RWPE2 (cell line): ENCODE measurements around the gene OSBPL10.

ENCODE experiments used
- ATAC-seq: fragments of 200-7000 bp; cut with Tn5 transposase; 3 replicates; pipeline ENCODE4 v1.9.1; 2021; ENCODE audit warnings: low read depth
- DNase-seq: peaks from one replicate; pipeline ENCODE4 v3.0.0-alpha.2; 2020; ENCODE audit warnings: low spot score
- H3K27ac ChIP-seq: fragments of 450-650 bp; 2 replicates; pipeline ENCODE4 v1.5.1; 2017; ENCODE audit warnings: mild to moderate bottlenecking; ENCODE audit not compliant: poor library complexity, severe bottlenecking
- H3K27me3 ChIP-seq: fragments of 250-450 bp; sonication (Bioruptor Pico); 2 replicates; pipeline ENCODE4 v1.5.1; 2021; ENCODE audit warnings: mild to moderate bottlenecking, moderate library complexity; ENCODE audit not compliant: insufficient read depth, poor library complexity, severe bottlenecking
- H3K36me3 ChIP-seq: fragments of 250-450 bp; sonication (Bioruptor Pico); 2 replicates; pipeline ENCODE4 v1.5.1; 2020; ENCODE audit warnings: low read depth, mild to moderate bottlenecking, moderate library complexity
- H3K4me1 ChIP-seq: fragments of 250-450 bp; sonication (Bioruptor Pico); 2 replicates; pipeline ENCODE4 v1.5.1; 2021; ENCODE audit warnings: mild to moderate bottlenecking, moderate library complexity; ENCODE audit not compliant: insufficient read depth, poor library complexity, severe bottlenecking
- H3K4me3 ChIP-seq: fragments of 250-450 bp; sonication (Bioruptor Pico); 2 replicates; pipeline ENCODE4 v1.5.1; 2021; ENCODE audit warnings: mild to moderate bottlenecking, moderate library complexity; ENCODE audit not compliant: severe bottlenecking
- H3K9me3 ChIP-seq: fragments of 250-450 bp; sonication (Bioruptor Pico); 2 replicates; pipeline ENCODE4 v1.5.1; 2021; ENCODE audit warnings: mild to moderate bottlenecking, moderate library complexity; ENCODE audit not compliant: severe bottlenecking
- TF ChIP-seq, protein P1 (sequence below): fragments of 450-650 bp; IDR thresholded peaks from one replicate; pipeline ENCODE4 v1.5.1; 2017; ENCODE audit warnings: mild to moderate bottlenecking, moderate library complexity; ENCODE audit not compliant: poor library complexity, severe bottlenecking

OSBPL10 gene

GRCh38 chr3:31793821-31794220 lies 187.2 kb downstream of the OSBPL10 start:
- DNase-seq (no peak), ATAC-seq (no peak)
- Histone ChIP-seq H3K4me1 (no peaks in the 10 kb centered on the region), H3K27me3 (no peaks in the 10 kb centered on the region), H3K9me3 (no peaks in the 10 kb centered on the region), H3K36me3 (peaks cover 16% of the 10 kb centered on the region), H3K4me3 (no peak overlapping the region), H3K27ac (no peak overlapping the region)
- TF ChIP-seq, protein P1, sequence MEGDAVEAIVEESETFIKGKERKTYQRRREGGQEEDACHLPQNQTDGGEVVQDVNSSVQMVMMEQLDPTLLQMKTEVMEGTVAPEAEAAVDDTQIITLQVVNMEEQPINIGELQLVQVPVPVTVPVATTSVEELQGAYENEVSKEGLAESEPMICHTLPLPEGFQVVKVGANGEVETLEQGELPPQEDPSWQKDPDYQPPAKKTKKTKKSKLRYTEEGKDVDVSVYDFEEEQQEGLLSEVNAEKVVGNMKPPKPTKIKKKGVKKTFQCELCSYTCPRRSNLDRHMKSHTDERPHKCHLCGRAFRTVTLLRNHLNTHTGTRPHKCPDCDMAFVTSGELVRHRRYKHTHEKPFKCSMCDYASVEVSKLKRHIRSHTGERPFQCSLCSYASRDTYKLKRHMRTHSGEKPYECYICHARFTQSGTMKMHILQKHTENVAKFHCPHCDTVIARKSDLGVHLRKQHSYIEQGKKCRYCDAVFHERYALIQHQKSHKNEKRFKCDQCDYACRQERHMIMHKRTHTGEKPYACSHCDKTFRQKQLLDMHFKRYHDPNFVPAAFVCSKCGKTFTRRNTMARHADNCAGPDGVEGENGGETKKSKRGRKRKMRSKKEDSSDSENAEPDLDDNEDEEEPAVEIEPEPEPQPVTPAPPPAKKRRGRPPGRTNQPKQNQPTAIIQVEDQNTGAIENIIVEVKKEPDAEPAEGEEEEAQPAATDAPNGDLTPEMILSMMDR: no peak

GRCh38 chr3:31791090-31791430 lies 190.0 kb downstream of the OSBPL10 start:
- no peaks in the 10 kb centered on the region for H3K4me1 ChIP-seq
- H3K27me3 ChIP-seq: no peaks in the 10 kb centered on the region
- no peak overlapping the region for H3K27ac ChIP-seq
- DNase-seq: no peak
- H3K4me3 ChIP-seq: no peak overlapping the region
- TF ChIP-seq, protein P1: no peak
- 0 out of 2 replicates have a peak, but pooled peaks cover 5% of the 10 kb centered on the region for H3K36me3 ChIP-seq
- no peaks in the 10 kb centered on the region for H3K9me3 ChIP-seq
- no peak for ATAC-seq

GRCh38 chr3:31790193-31791089 lies 190.6 kb downstream of the OSBPL10 start:
- Histone ChIP-seq H3K27me3 (no peaks in the 10 kb centered on the region), H3K36me3 (0 out of 2 replicates have a peak, but pooled peaks cover 5% of the 10 kb centered on the region), H3K27ac (no peak overlapping the region), H3K9me3 (no peaks in the 10 kb centered on the region), H3K4me3 (no peak overlapping the region), H3K4me1 (no peaks in the 10 kb centered on the region)
- DNase-seq (no peak), ATAC-seq (no peak)
- TF ChIP-seq, protein P1: no peak

DNA sequence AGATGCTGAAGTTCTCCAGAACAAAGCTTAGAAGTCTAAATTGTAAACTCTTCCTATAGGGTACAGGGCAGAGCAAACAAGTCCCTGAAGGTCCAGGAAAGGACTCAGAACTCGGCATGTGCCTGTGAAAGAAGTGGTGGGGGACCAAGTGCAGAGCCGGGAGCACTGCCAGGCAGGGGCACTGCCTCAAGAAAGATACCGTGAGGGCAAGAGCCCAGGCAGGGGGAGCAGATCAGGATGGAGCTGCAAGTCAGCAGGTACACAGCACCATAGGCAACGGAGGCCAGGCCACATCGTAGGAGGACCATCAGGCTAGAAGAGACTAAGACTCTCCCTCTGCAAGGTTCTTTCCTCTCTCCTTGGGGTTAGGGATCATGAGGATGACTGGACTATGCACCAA lies 191.6 kb downstream of the OSBPL10 start:
- Histone ChIP-seq H3K27ac (no peak overlapping the region), H3K4me3 (no peak overlapping the region), H3K27me3 (no peaks in the 10 kb centered on the region), H3K36me3 (0 out of 2 replicates have a peak, but pooled peaks cover 8% of the 10 kb centered on the region), H3K4me1 (no peaks in the 10 kb centered on the region), H3K9me3 (no peaks in the 10 kb centered on the region)
- TF ChIP-seq, protein P1: no peak
- DNase-seq (no peak), ATAC-seq (no peak)

DNA sequence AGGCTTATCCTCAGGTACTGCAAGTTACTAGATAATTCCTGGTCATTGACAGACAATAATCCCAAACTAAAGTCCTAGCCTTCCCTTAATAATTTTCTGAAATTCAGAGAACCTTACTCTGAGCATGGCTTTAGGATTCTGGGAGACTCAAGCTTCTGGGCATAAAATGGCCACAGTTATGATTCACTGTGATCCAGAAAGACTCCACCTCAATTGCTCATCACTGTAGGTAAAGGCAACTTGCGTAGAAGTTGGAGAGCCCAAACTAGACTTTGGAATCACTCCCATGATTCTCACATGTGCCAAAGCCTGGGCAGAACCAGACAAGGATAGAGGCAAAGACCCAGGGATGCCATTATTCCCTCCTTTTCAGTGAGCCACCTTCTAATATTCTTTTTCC lies 195.3 kb downstream of the OSBPL10 start:
- ATAC-seq (no peak), DNase-seq (no peak)
- no peak overlapping the region for H3K4me3 ChIP-seq
- peaks cover 4% of the 10 kb centered on the region for H3K9me3 ChIP-seq
- no peaks in the 10 kb centered on the region for H3K27me3 ChIP-seq
- H3K27ac ChIP-seq: no peak overlapping the region
- 0 out of 2 replicates have a peak, but pooled peaks cover 8% of the 10 kb centered on the region for H3K36me3 ChIP-seq
- H3K4me1 ChIP-seq: no peaks in the 10 kb centered on the region
- TF ChIP-seq, protein P1: no peak
